Osteoblast (primary cell): ENCODE results near the gene CRIP2. TPM values are rescaled to one million over a fixed set of nuclear protein-coding genes. Genes with fewer than 3 reads are reported as not detected.

ENCODE experiments used
- DNase-seq: peaks from one replicate; pipeline ENCODE4 v3.0.0; 2011; ENCODE audit warnings: low spot score, mixed read lengths; ENCODE audit not compliant: insufficient read length; ENCODE audit errors: missing footprints
- H2AFZ ChIP-seq: 2 replicates; pipeline ENCODE4 v1.6.0; 2011; ENCODE audit warnings: mild to moderate bottlenecking, low read length
- H3K27ac ChIP-seq: 2 replicates; pipeline ENCODE4 v1.5.1; 2011; ENCODE audit warnings: mild to moderate bottlenecking, low read depth, low read length, moderate library complexity
- H3K27me3 ChIP-seq: 2 replicates; pipeline ENCODE4 v1.6.0; 2012; ENCODE audit warnings: mild to moderate bottlenecking, control low read depth, inconsistent platforms, low read length, moderate library complexity; ENCODE audit not compliant: insufficient read depth
- H3K36me3 ChIP-seq: 2 replicates; pipeline ENCODE4 v1.5.1; 2011; ENCODE audit warnings: mild to moderate bottlenecking, low read length, control low read depth, moderate library complexity; ENCODE audit not compliant: insufficient read depth
- H3K4me1 ChIP-seq: 2 replicates; pipeline ENCODE4 v1.5.1; 2011; ENCODE audit warnings: mild to moderate bottlenecking, low read length, control low read depth, moderate library complexity; ENCODE audit not compliant: insufficient read depth
- H3K4me2 ChIP-seq: 2 replicates; pipeline ENCODE4 v1.6.0; 2011; ENCODE audit warnings: mild to moderate bottlenecking, low read length; ENCODE audit not compliant: insufficient read depth
- H3K4me3 ChIP-seq: fragments of 200-600 bp; sonication (generic); 3 replicates; pipeline ENCODE4 v1.5.1; 2012; ENCODE audit warnings: mild to moderate bottlenecking, low read length, inconsistent platforms; ENCODE audit not compliant: insufficient read depth
- H3K79me2 ChIP-seq: 2 replicates; pipeline ENCODE4 v1.6.0; 2012; ENCODE audit warnings: mild to moderate bottlenecking, low read length, control low read depth, inconsistent platforms; ENCODE audit not compliant: insufficient read depth
- H3K9me3 ChIP-seq: 2 replicates; pipeline ENCODE4 v1.5.1; 2011; ENCODE audit warnings: low read depth, low read length, control low read depth
- H4K20me1 ChIP-seq: 2 replicates; pipeline ENCODE4 v1.6.0; 2012; ENCODE audit warnings: mild to moderate bottlenecking, low read length, control low read depth; ENCODE audit not compliant: insufficient read depth
- total RNA-seq: library from RNA; depleted of rRNA; stranded (reverse); fragments of >200 nt; gene quantifications from 2 replicates; pipeline ENCODE4 v1.2.3, GENCODE V29; 2012
- TF ChIP-seq, protein P1 (sequence below): IDR thresholded peaks from 2 replicates; pipeline ENCODE4 v1.5.1; 2011; ENCODE audit warnings: mild to moderate bottlenecking, low read depth, low read length, moderate library complexity; ENCODE audit errors: extremely low read depth

Gene CRIP2
- total RNA-seq, 1 donor = 43.8 TPM

DNA sequence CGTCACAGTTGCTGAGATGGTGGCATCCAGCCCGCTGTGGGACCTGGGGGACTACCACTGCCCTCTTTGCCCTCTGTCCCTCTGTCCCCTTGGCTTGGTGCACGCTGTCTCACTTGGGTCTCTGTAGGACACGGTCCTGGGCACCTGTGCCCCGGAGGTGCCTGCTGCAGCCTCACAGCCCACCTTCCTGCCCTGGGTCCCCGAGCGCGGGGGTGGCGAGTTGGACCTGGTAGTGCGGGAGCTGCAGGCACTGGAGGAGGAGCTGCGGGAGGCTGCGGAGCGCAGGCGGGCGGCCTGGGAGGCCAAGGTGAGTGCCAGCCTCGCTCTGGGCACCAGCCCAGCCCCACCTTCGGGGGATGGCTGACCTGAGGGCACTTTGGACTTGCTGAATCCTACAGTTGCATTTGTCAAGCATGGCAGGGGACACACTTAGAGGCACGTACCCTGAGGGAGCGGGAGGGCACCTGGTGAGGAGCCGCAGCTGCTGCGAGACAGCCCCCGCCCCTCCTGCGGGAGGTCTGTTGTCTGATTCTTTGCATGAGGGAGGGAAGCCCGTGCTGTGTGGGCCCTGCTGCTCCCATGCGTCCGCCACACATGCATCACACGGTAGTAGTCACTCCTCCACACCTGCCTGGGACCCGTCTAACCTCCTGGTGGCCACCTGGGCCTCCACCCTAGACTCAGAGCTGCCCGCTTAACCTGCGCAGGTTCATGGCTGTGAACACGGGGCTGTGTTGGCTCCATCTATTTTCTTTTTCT, 23.2 kb downstream of the CRIP2 start:
- Histone ChIP-seq H3K4me3 (no peak overlapping the region), H3K27me3 (no peaks in the 10 kb centered on the region), H2AFZ (no peak overlapping the region), H3K27ac (no peak overlapping the region), H3K4me2 (no peak overlapping the region), H3K79me2 (no peaks in the 10 kb centered on the region), H3K9me3 (no peaks in the 10 kb centered on the region), H4K20me1 (no peaks in the 10 kb centered on the region), H3K4me1 (no peaks in the 10 kb centered on the region), H3K36me3 (no peaks in the 10 kb centered on the region)
- peak; percentile 77 for DNase-seq
- TF ChIP-seq, protein P1, sequence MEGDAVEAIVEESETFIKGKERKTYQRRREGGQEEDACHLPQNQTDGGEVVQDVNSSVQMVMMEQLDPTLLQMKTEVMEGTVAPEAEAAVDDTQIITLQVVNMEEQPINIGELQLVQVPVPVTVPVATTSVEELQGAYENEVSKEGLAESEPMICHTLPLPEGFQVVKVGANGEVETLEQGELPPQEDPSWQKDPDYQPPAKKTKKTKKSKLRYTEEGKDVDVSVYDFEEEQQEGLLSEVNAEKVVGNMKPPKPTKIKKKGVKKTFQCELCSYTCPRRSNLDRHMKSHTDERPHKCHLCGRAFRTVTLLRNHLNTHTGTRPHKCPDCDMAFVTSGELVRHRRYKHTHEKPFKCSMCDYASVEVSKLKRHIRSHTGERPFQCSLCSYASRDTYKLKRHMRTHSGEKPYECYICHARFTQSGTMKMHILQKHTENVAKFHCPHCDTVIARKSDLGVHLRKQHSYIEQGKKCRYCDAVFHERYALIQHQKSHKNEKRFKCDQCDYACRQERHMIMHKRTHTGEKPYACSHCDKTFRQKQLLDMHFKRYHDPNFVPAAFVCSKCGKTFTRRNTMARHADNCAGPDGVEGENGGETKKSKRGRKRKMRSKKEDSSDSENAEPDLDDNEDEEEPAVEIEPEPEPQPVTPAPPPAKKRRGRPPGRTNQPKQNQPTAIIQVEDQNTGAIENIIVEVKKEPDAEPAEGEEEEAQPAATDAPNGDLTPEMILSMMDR = no peak

- Histone ChIP-seq H3K27me3 (no peaks in the 10 kb centered on the region), H3K4me2 (no peak overlapping the region), H3K4me3 (no peak overlapping the region), H3K9me3 (no peaks in the 10 kb centered on the region), H3K36me3 (no peaks in the 10 kb centered on the region), H3K4me1 (no peaks in the 10 kb centered on the region), H4K20me1 (no peaks in the 10 kb centered on the region), H3K27ac (no peak overlapping the region), H2AFZ (no peak overlapping the region), H3K79me2 (no peaks in the 10 kb centered on the region)
- DNase-seq = peak; percentile 85
- TF ChIP-seq, protein P1 = no peak
These were observed 24.0 kb downstream of the CRIP2 start for GRCh38 chr14:105498430-105499255.

GRCh38 chr14:105499256-105500035, 24.8 kb downstream of the CRIP2 start:
- DNase-seq = peak; percentile 84
- H3K27ac ChIP-seq = no peak overlapping the region
- no peaks in the 10 kb centered on the region for H3K27me3 ChIP-seq
- H3K36me3 ChIP-seq = no peaks in the 10 kb centered on the region
- TF ChIP-seq, protein P1 = no peak
- H3K4me1 ChIP-seq = no peaks in the 10 kb centered on the region
- no peak overlapping the region for H3K4me3 ChIP-seq
- no peaks in the 10 kb centered on the region for H3K79me2 ChIP-seq
- no peaks in the 10 kb centered on the region for H3K9me3 ChIP-seq
- no peak overlapping the region for H3K4me2 ChIP-seq
- H2AFZ ChIP-seq = no peak overlapping the region
- no peaks in the 10 kb centered on the region for H4K20me1 ChIP-seq
